ENCODE measurements around the gene SARDH.

SARDH gene

DNA sequence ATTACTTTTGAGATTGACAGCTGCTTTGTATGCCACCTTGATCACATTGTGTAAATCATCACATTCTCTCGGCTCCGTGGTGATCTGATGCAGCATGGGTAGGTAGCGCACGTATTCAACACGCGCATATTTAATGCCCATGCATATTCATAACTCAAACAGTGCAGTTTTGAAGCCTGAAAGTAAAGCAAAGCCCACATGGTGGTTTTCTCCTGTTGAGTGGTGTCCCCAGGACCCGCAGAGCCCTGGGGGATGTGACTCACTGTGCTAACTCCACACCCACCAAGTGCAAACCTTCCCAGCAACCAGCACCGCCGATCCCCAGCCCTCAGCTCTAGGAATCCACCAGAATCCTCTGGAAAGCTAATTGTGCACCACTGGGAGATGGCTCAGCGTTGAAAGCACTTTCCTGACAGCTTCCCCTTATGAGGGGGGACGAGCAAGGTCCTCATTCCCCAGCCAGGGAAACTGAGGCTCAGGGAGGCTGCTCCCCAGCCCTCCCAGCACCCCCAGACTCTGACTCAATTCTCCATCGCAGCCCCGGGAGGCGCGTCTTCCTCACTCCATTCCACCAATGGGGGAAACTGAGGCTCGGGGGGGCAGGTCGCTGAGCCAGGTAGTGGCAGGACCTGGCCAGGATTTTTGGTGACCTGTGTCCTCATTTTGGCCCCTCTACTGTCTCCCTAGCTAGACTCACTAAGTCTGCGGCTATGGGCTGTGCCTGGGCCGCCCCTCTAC lies 46.4 kb downstream of the SARDH start:
- no peak overlapping the region for H3K4me3 ChIP-seq (ENCODE audit: low read depth, low read length)
- peak; percentile 28 for DNase-seq (ENCODE audit: low read depth)
- TF ChIP-seq, protein P1, sequence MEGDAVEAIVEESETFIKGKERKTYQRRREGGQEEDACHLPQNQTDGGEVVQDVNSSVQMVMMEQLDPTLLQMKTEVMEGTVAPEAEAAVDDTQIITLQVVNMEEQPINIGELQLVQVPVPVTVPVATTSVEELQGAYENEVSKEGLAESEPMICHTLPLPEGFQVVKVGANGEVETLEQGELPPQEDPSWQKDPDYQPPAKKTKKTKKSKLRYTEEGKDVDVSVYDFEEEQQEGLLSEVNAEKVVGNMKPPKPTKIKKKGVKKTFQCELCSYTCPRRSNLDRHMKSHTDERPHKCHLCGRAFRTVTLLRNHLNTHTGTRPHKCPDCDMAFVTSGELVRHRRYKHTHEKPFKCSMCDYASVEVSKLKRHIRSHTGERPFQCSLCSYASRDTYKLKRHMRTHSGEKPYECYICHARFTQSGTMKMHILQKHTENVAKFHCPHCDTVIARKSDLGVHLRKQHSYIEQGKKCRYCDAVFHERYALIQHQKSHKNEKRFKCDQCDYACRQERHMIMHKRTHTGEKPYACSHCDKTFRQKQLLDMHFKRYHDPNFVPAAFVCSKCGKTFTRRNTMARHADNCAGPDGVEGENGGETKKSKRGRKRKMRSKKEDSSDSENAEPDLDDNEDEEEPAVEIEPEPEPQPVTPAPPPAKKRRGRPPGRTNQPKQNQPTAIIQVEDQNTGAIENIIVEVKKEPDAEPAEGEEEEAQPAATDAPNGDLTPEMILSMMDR (IDR thresholded peaks at IDR 0.05; ENCODE audit: low read depth, low read length, missing control alignments): no peak
- in situ Hi-C loops (cut with HindIII; ENCODE audit: low sequenced_read_pairs): no loop called here

DNA sequence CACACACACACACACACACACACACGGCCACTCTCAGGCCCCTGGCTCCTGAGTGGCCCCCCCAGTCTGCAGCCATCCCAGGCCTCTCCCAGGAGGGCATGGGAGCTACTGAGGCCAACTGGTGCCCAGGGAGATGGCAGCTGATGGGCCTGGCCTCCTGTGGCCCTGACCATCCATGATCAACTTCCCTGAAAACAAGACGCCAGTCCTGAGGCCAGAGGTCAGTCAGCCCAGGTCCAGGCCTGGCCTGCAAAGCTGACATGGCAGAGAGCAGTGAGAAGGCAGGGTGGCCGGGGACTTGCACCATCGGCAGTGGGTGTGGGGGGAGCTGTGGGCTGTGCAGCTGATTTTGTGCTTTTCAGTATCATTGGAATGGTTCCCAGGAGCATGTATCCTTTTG lies 47.0 kb downstream of the SARDH start:
- no peak overlapping the region for H3K4me3 ChIP-seq (ENCODE audit: low read depth, low read length)
- no peak for DNase-seq (ENCODE audit: low read depth)
- TF ChIP-seq, protein P1 (IDR thresholded peaks at IDR 0.05; ENCODE audit: low read depth, low read length, missing control alignments): no peak
- in situ Hi-C loops (cut with HindIII; ENCODE audit: low sequenced_read_pairs): no loop called here

DNA sequence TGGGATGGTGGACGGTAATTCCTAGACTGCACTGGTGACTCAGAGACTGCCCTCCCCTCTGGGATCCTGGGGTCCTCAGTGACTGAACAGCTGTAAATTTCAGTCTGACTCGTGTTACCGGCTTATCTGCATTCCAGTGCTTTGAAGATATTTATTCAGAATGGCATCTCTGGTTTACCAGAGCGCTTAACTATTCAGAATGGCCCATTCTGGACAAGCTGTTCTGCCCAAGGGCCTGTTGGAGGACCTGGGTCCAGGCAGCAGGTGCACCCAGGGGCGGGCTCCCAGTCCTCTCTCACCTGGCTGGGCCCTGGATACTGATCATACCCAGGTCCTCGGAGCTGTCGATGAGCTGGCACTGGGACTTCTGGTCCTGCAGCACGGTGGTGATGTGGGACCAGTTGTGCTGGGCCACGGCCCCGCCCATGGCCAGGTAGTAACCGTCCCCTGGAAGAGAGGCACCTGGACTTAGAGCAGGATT lies 48.0 kb downstream of the SARDH start:
- no peak overlapping the region for H3K4me3 ChIP-seq (ENCODE audit: low read depth, low read length)
- in situ Hi-C loops (cut with HindIII; ENCODE audit: low sequenced_read_pairs): no loop called here
- TF ChIP-seq, protein P1 (IDR thresholded peaks at IDR 0.05; ENCODE audit: low read depth, low read length, missing control alignments): no peak
- no peak for DNase-seq (ENCODE audit: low read depth)

DNA sequence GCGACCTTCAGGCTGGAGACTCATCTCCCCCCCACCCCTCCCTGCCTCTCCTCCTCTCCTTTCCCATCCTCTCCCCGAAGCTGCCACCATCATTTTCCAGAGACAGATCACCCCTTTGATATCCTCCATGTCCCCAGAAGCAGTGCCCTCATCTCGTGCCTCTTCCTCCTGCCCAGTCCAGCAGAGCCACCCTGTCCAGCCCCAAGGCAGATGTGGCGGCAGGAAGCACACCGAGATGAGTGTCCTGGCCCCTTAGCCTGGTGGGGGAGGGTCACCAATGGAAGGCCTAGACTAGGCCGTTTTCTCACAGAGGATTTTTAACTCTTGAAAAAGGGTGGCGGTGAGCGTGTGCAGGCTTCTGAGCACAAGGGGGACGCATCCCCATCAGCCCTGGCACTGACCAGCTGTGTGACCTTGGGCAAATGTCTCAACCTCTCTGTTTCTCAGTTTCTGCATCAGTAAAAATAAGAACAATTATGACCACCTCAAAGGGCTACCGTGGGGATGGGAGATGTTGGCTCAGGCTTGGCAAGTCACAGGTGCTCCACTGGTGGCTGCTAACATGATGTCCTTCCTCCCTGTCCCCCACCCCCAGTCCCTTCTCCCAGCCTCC lies 48.9 kb downstream of the SARDH start:
- TF ChIP-seq, protein P1 (IDR thresholded peaks at IDR 0.05; ENCODE audit: low read depth, low read length, missing control alignments): no peak
- no peak for DNase-seq (ENCODE audit: low read depth)
- H3K4me3 ChIP-seq (ENCODE audit: low read depth, low read length): no peak overlapping the region
- in situ Hi-C loops (cut with HindIII; ENCODE audit: low sequenced_read_pairs): no loop called here

DNA sequence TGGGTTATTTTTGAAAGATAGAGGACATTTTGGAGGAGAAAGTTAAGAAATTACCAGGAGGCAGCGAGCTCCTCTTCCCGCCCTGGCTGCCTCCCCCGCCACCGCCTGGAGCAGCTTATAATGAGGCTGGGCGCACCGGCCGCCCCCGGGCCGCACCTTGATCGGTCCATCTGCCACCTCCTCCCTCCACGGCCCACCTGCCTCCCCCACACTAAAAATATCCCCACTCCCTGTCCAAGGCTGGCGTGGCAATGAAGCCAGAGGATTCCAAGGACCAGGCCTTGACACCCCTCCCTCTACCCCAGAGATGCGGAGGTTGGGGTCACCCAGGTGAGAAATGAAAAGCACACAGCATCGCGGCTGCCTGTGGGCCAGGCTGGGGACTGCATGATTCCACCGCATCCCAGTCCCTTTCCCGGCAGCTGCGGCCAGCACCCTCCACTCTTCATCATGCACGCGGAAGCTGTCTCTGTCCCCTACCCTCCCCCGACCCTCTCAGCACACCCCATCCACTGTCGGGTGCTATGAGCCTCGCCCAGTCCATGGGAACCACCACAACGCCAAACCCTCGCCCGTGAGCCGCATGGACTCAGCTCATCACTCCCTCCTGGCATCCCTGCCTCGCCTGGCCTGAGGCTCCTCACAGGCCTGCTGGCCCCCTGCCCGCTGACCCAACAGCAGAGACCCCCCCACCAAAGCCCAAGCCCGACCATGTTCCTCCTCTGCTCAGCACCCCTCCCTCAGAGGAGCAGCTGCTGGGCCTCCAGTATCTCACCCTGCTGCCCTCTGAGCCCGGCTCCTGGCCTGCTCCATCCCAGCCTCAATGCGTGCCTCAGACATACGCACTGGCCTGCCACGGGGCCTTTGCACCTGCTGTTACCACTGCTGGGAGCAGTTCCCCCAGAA lies 50.0 kb downstream of the SARDH start:
- DNase-seq (ENCODE audit: low read depth): no peak
- H3K4me3 ChIP-seq (ENCODE audit: low read depth, low read length): no peak overlapping the region
- in situ Hi-C loops (cut with HindIII; ENCODE audit: low sequenced_read_pairs): no loop called here
- TF ChIP-seq, protein P1 (IDR thresholded peaks at IDR 0.05; ENCODE audit: low read depth, low read length, missing control alignments): no peak
